Measurements from ENCODE around the gene VCL.

The VCL gene

DNA sequence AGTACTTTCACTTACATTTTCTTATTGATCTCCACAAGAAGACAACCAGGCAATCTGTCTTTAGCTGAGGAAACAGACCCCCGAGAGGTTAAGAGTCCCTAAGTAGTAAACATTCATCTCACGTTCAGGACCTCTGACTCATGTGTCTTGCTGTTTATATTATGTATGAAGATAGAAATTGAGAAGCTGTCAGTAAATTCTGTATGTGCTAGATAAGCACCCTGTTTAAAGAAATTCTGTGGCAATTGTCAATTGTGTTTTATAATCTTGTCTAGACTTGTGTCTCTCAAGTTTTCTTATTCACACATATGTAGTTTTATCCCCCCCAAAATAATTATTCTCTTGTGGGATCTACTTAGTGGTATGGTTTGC, 167.6 kb downstream of the VCL start:
- no peak overlapping the region for H3K27ac ChIP-seq (ENCODE audit: low read depth, low read length)
- no peaks in the 10 kb centered on the region for H3K36me3 ChIP-seq (ENCODE audit: insufficient read depth, low read length)
- no peak overlapping the region for H3K9ac ChIP-seq (ENCODE audit: low read length)
- no peaks in the 10 kb centered on the region for H3K9me3 ChIP-seq (ENCODE audit: low read length)
- no peak overlapping the region for H3K4me3 ChIP-seq (ENCODE audit: low read depth in 1 of 2, low read length in 2 of 2)
- no peaks in the 10 kb centered on the region for H3K4me1 ChIP-seq (ENCODE audit: insufficient read depth, low read length)
- H3K27me3 ChIP-seq (ENCODE audit: control insufficient read depth in 1 of 2, insufficient read depth in 2 of 2, low read length in 2 of 2): no peaks in the 10 kb centered on the region

GRCh38 chr10:74167443-74167842, 169.5 kb downstream of the VCL start:
- no peak overlapping the region for H3K9ac ChIP-seq (ENCODE audit: low read length)
- no peak overlapping the region for H3K4me3 ChIP-seq (ENCODE audit: low read depth in 1 of 2, low read length in 2 of 2)
- H3K27ac ChIP-seq (ENCODE audit: low read depth, low read length): no peak overlapping the region
- no peaks in the 10 kb centered on the region for H3K4me1 ChIP-seq (ENCODE audit: insufficient read depth, low read length)
- no peaks in the 10 kb centered on the region for H3K9me3 ChIP-seq (ENCODE audit: low read length)
- no peaks in the 10 kb centered on the region for H3K27me3 ChIP-seq (ENCODE audit: control insufficient read depth in 1 of 2, insufficient read depth in 2 of 2, low read length in 2 of 2)
- no peaks in the 10 kb centered on the region for H3K36me3 ChIP-seq (ENCODE audit: insufficient read depth, low read length)
